NCI-H187 (cell line): ENCODE results near the gene DYNLT1.
"Not testable (repeated sequence)": the region's sequence is repeated elsewhere in the genome, so short reads cannot be mapped to it uniquely, and the experiment has no call there.

Source experiments
- DNase-seq, 2 experiments: peaks; one replicate each; lab custom pipeline; 2025; lab: John Stamatoyannopoulos, UW

Gene DYNLT1

GRCh38 chr6:158642097-158642601 lies 2.4 kb downstream of the DYNLT1 start:
- no peak for DNase-seq

GRCh38 chr6:158640519-158640918 lies 4.0 kb downstream of the DYNLT1 start:
- no peak for DNase-seq

- no peak for DNase-seq
These were observed 5.5 kb downstream of the DYNLT1 start for GRCh38 chr6:158639056-158639455.

- DNase-seq: no peak
These were observed 6.2 kb downstream of the DYNLT1 start for GRCh38 chr6:158638324-158638854.

GRCh38 chr6:158636778-158637177 lies 7.8 kb downstream of the DYNLT1 start:
- DNase-seq: no peak

GRCh38 chr6:158635427-158636073 lies 9.0 kb downstream of the DYNLT1 start:
- DNase-seq: no peak

- no peak for DNase-seq
These were observed 9.7 kb downstream of the DYNLT1 start for GRCh38 chr6:158634695-158635426.

GRCh38 chr6:158633127-158633526 lies 11.4 kb downstream of the DYNLT1 start:
- no peak for DNase-seq

GRCh38 chr6:158632538-158633119 lies 11.9 kb downstream of the DYNLT1 start:
- DNase-seq: not testable (repeated sequence)

GRCh38 chr6:158631678-158632537 lies 12.6 kb downstream of the DYNLT1 start:
- no peak for DNase-seq

- DNase-seq: no peak
These were observed 13.5 kb downstream of the DYNLT1 start for GRCh38 chr6:158630938-158631616.

- DNase-seq: no peak
These were observed 14.9 kb downstream of the DYNLT1 start for GRCh38 chr6:158629367-158630221.

GRCh38 chr6:158628542-158628941 lies 16.0 kb downstream of the DYNLT1 start:
- no peak for DNase-seq

GRCh38 chr6:158627940-158628211 lies 16.7 kb downstream of the DYNLT1 start:
- no peak for DNase-seq

GRCh38 chr6:158627168-158627939 lies 17.2 kb downstream of the DYNLT1 start:
- no peak for DNase-seq

- DNase-seq: no peak
These were observed 18.0 kb downstream of the DYNLT1 start for GRCh38 chr6:158626360-158627167.

- DNase-seq: no peak
These were observed 18.6 kb downstream of the DYNLT1 start for GRCh38 chr6:158625881-158626305.

- no peak for DNase-seq
These were observed 19.6 kb downstream of the DYNLT1 start for GRCh38 chr6:158624684-158625682.
